Activated T-cell treated with anti-CD3 and anti-CD28 coated beads, Interleukin-2, amount 50 U/mL, for 4 hours (primary cell): ENCODE measurements around the gene TMEM45A. TPM values are rescaled to one million over a fixed set of nuclear protein-coding genes. Genes with fewer than 3 reads are reported as not detected.
A peak's percentile ranks its signal among the peaks of the same experiment; 100 is the strongest.
"Not testable (repeated sequence)": the region's sequence is repeated elsewhere in the genome, so short reads cannot be mapped to it uniquely, and the experiment has no call there.

Experiments used
- ATAC-seq, 2 donors: fragments of 200-7000 bp; cut with Tn5 transposase; one replicate each; pipeline ENCODE4 v1.10.0; 2021
- DNase-seq: peaks from one replicate; pipeline ENCODE4 v3.0.0-alpha.2; 2020
- H3K27me3 Mint-ChIP-seq: one replicate; pipeline ENCODE4 v1.8.0; 2021; ENCODE audit warnings: low read depth, mixed read lengths
- H3K36me3 Mint-ChIP-seq: one replicate; pipeline ENCODE4 v1.8.0; 2022; ENCODE audit warnings: mixed read lengths; ENCODE audit not compliant: insufficient read depth
- H3K4me1 Mint-ChIP-seq: one replicate; pipeline ENCODE4 v1.8.0; 2021; ENCODE audit warnings: low read depth, mixed read lengths
- H3K4me3 Mint-ChIP-seq: one replicate; pipeline ENCODE4 v1.8.0; 2021; ENCODE audit warnings: mild to moderate bottlenecking, moderate library complexity, mixed read lengths
- H3K9me3 Mint-ChIP-seq: one replicate; pipeline ENCODE4 v1.8.0; 2021; ENCODE audit warnings: mixed read lengths
- total RNA-seq, 3 donors: library from RNA; stranded (reverse); gene quantifications; one replicate each; pipeline ENCODE4 v1.2.1, GENCODE V29; 2021

The TMEM45A gene
- total RNA-seq, 3 donors from 2014 or later: 0.18 TPM; not detected in 2

DNA sequence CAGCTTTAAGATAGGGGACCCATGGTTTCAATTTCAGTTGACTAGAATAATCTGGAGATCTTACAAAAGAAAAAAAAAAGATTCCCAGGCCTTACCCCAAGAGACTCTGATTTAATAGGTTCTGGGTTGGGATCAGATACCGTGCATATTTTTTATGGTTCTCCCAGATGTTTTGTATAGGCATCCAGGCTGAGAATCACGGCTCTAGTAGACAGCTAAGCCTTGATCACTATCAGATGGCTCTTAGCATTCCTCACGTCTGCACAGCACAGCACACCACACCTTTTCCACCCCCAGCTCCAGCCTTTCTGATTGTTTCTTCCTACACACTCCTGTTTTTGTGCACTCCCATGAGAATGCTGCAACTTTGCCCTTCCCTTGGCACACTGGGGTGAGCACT lies 40.8 kb downstream of the TMEM45A start:
- Mint-ChIP-seq H3K9me3 (no peaks in the 10 kb centered on the region), H3K27me3 (peaks cover 1% of the 10 kb centered on the region), H3K36me3 (no peaks in the 10 kb centered on the region), H3K4me3 (no peak overlapping the region), H3K4me1 (no peaks in the 10 kb centered on the region)
- DNase-seq (no peak), ATAC-seq (no peak)

DNA sequence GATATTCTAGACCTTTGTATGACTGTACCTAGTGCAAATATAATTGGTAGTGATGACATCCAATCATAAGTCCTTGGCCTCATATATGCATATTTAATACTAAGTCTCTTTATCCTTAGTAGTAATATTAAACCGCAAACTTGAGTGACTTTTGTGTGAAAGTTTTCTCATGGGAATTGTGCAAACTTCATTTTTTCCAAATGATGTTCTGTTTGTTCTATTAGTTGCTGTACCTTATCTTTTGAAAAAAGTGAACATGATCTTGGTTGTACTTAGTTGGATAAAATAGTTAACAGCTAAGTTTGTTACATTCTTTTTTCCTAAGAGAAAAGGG lies 43.2 kb downstream of the TMEM45A start:
- no peak for ATAC-seq
- Mint-ChIP-seq H3K36me3 (no peaks in the 10 kb centered on the region), H3K9me3 (no peaks in the 10 kb centered on the region), H3K27me3 (no peaks in the 10 kb centered on the region), H3K4me3 (no peak overlapping the region), H3K4me1 (no peaks in the 10 kb centered on the region)
- DNase-seq: no peak

DNA sequence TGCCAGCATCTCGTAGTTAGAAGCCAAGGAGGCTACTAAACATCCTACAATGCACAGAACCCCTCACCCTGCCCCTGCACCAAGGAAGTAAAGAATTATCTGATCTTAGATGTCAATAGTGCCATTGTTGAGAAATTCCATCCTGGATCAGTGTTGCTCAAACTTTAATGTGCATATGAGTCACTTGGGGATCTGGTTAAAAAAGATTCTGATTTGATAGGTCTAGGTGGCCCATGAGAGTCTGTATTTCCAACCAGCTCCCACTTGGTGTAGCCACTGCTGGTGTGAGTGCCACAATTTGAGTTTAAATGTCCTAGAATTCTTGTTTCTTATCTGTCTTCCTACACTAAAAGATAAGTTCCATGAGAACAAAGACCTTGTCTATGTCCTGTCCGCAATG lies 43.7 kb downstream of the TMEM45A start:
- Mint-ChIP-seq H3K9me3 (no peaks in the 10 kb centered on the region), H3K4me1 (no peaks in the 10 kb centered on the region), H3K4me3 (no peak overlapping the region), H3K36me3 (no peaks in the 10 kb centered on the region), H3K27me3 (no peaks in the 10 kb centered on the region)
- ATAC-seq: no peak
- DNase-seq: no peak

DNA sequence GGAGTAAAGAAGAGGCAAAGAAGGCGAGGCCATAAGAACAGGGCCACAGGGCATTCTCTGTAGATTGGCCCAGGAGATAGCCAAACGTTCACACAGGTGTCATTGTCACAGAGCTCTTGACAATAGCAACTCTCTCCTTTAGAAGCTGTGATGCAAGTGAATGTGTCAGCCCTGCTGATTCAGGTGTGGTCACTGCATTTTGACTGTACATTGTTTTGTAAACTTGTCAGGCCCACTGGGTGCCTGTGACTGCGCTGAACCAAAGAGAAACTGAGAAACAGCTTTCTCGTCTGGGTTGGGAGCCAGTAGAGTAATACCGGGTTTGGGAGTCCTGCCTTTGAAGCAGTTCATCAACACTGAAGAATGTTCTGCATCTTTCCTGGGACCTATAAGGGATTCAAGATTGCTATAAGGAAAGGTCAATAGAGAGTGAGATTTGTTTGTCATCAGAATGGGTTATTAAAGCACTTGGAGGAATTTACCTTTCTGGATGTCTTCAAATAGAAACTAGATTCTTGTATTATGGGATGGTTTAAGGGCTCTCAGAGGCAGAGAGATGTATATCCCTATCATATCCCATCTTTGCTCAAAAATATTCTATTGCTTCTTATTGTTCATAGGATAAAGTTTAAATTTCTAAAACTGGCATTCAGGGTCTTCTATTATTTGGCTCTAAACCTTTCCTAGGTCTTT lies 45.4 kb downstream of the TMEM45A start:
- Mint-ChIP-seq H3K27me3 (no peaks in the 10 kb centered on the region), H3K4me1 (no peaks in the 10 kb centered on the region), H3K9me3 (no peaks in the 10 kb centered on the region), H3K36me3 (no peaks in the 10 kb centered on the region), H3K4me3 (no peak overlapping the region)
- peak in 1 of 2 donors; percentile 40 for ATAC-seq
- no peak for DNase-seq

DNA sequence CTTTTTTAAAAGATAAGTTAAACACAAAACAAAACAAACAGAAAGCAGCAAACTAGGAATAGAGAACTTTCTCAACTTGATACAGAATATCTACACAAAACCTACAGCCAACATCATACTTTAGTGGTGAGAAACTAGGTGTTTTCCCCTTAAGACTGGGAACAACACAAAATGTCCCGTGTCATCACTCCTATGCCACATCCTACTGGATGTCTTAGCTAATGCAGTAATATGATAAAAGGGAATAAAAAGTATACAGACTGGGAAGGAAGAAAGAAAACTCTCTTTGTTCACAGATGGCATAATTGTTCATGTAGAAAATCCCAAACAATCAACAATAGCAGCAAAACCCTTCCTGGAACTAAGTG lies 45.9 kb downstream of the TMEM45A start:
- Mint-ChIP-seq H3K4me3 (no peak overlapping the region), H3K9me3 (no peaks in the 10 kb centered on the region), H3K27me3 (no peaks in the 10 kb centered on the region), H3K4me1 (no peaks in the 10 kb centered on the region), H3K36me3 (no peaks in the 10 kb centered on the region)
- ATAC-seq (no peak), DNase-seq (no peak)

DNA sequence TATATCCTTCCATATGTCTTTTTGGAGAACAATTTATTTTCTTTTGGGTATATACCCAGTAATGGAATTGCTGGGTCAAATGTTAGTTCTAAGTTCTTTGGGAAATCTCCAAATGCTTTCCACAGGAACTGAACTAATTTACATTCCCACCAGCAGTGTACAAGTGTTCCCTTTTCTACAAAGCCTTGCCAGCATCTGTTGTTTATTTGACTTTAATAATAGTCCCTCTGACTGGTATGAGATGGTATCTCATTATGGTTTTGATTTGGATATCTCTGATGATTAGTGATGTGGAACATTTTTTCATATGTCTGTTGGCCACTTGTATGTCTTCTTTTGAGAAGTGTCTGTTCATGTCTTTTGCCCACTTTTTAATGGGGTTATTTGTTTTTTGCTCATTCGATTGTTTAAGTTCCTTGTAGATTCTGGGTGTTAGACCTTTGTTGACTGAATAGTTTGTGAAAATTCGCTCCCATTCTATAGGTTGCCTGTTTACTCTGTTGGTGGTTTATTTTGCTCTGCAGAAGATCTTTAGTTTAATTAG lies 48.4 kb downstream of the TMEM45A start:
- H3K36me3 Mint-ChIP-seq: no peaks in the 10 kb centered on the region
- H3K4me1 Mint-ChIP-seq: no peaks in the 10 kb centered on the region
- peaks cover 3% of the 10 kb centered on the region for H3K27me3 Mint-ChIP-seq

DNA sequence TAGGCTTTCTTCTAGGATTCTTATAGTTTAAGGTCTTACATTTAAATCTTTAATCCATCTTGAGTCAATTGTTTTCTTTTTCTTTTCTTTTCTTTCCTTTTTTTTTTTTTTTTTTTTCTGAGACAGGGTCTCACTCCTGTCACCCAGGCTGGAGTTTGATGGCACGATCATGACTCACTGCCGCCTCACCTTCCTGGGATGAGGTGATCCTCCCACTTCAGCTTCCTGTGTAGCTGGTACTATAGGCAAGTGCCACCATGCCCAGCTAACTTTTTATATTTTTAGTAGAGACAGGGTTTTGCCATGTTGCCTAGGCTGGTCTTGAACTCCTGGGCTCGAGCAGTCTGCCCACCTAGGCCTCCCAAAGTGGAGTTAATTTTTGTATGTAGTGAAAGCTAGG lies 49.0 kb downstream of the TMEM45A start:
- H3K36me3 Mint-ChIP-seq, ATAC-seq, H3K27me3 Mint-ChIP-seq: not testable (repeated sequence)

More for the DNA sequence above, 48.4 kb downstream of the TMEM45A start:
- Mint-ChIP-seq H3K4me3 (no peak overlapping the region), H3K9me3 (no peaks in the 10 kb centered on the region)
- ATAC-seq (no peak), DNase-seq (no peak)

DNA sequence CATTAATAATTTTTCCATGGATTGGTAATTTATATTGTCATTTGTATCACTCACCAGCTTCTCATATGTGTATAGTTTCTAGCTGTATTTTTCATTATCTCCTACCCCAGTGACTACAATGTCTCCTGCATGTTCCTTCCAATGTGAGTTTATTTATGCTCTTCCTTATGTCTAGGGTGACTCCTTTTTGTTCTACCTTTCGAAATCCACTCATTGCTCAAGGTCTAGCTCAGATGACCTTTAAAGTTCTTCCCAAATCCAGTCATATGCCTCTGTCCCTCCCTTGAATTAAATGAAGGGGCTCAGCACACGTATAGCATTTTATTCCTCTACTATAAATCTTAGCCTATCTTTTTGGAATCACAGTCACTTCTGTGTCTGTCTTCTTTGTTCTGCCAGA lies 53.0 kb downstream of the TMEM45A start:
- Mint-ChIP-seq H3K4me3 (no peak overlapping the region), H3K27me3 (peaks cover 8% of the 10 kb centered on the region), H3K36me3 (no peaks in the 10 kb centered on the region), H3K9me3 (no peaks in the 10 kb centered on the region), H3K4me1 (no peaks in the 10 kb centered on the region)
- DNase-seq: no peak
- no peak for ATAC-seq

More for the DNA sequence above, 49.0 kb downstream of the TMEM45A start:
- H3K4me3 Mint-ChIP-seq, H3K4me1 Mint-ChIP-seq, DNase-seq, H3K9me3 Mint-ChIP-seq: not testable (repeated sequence)

DNA sequence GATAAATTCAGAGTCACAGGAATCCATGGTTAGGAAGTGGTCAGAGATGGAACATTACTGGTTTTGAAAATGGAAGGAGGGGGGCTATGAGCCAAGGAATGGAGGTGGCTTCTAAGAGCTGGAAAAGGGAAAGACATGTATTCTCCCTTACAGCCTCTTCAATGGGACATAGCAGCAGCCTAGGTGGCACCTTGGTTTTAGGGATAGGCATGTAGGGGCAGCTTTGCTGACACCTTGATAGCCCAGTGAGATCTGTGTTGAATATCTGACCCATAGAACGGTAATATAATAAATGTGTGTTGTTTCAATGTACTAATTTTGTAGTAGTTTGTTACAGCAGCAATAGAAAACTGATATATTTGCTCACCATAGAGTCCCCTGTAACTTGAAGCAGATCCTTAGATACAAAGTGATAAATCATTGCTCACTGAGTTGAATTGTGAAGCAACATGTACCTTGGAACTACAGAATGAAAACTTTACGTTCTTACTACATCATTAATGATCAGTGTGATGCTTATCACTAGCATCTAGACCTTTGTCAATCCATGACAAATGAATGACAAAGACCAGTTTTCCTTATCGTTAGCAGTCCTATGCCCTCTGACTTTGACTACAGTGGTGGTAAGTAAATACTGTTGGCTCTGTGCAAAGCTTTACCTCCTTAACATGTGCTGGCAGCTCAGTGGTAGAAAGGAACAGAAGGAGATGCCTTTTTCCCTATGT lies 53.8 kb downstream of the TMEM45A start:
- DNase-seq (no peak), ATAC-seq (no peak)
- no peaks in the 10 kb centered on the region for H3K36me3 Mint-ChIP-seq
- no peak overlapping the region for H3K4me3 Mint-ChIP-seq
- H3K27me3 Mint-ChIP-seq: peaks cover 8% of the 10 kb centered on the region
- H3K9me3 Mint-ChIP-seq: no peaks in the 10 kb centered on the region
- no peaks in the 10 kb centered on the region for H3K4me1 Mint-ChIP-seq

DNA sequence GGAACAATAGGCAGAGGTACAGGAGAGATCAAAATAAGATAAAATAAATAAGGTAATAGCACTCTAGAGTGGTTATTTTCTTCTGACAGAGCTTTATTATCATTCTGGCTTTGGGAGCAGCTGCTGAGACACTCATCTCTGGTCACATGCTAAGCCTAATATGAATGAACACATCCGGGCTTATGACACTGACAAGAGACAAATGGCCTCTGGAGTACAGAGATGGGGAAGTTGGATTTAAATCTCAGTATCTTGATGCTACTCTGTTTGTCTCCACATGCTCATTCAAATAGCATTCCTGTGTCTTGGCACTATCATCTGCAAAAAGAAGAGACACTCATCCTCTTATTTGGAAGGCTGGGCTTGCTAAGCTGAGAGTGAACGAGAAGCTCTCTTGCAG lies 55.6 kb downstream of the TMEM45A start:
- H3K4me3 Mint-ChIP-seq: no peak overlapping the region
- ATAC-seq: no peak

DNA sequence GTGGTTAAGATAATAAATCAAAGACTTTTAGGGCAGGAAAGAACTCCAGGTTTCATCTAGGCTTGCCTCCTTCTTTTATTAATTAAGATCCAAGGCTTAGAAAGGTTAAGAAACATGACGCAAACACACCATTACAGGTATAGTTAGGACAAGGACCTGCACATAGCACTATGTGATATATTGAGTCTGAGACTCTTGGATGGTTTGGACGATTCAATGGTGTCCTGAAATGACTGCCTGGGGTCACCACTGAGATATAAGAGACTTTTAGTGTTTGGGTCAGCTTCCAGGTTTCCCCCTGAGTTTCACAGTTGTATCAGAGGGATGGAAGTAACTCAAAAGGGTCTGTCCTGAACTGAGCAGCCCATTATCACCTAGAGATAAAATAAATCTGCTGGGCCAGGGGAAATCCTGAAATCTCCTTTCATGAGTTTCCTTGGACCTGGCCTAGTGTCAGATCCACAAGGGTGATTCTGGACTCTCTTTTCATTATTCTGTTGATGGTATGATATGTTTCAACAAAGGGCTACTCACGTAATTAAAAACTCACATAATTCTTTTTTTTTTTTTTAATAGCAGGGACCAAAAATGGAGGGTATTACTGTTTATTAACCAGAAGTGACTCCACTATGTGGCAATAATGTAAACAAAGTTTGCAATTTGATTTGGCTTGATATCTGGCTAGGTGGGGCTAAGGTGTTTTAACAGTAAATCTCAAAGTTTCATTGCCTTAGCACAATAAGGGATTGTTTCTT lies 61.4 kb downstream of the TMEM45A start:
- Mint-ChIP-seq H3K27me3 (peaks cover 4% of the 10 kb centered on the region), H3K4me3 (no peak overlapping the region), H3K9me3 (no peaks in the 10 kb centered on the region), H3K36me3 (no peaks in the 10 kb centered on the region), H3K4me1 (no peaks in the 10 kb centered on the region)
- ATAC-seq (no peak), DNase-seq (no peak)

More for the DNA sequence above, 55.6 kb downstream of the TMEM45A start:
- no peak for DNase-seq
- H3K4me1 Mint-ChIP-seq: no peaks in the 10 kb centered on the region
- no peaks in the 10 kb centered on the region for H3K9me3 Mint-ChIP-seq
- H3K27me3 Mint-ChIP-seq: peaks cover 8% of the 10 kb centered on the region
- no peaks in the 10 kb centered on the region for H3K36me3 Mint-ChIP-seq

DNA sequence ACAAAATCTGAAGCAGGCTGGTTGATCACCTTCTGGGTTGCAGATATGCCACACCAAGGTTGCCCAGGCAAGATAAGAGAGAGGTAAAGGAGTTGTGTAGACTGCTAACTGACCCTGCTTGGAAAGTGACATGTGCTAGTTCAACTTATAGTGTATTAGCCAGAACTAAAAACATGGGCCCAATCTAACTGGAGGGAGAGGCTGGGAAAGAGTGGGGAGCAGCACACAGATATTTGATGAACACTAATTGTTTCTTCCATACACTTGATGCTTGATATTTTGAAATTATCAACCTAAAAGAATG lies 61.9 kb downstream of the TMEM45A start:
- Mint-ChIP-seq H3K4me3 (no peak overlapping the region), H3K4me1 (no peaks in the 10 kb centered on the region), H3K27me3 (peaks cover 4% of the 10 kb centered on the region), H3K36me3 (no peaks in the 10 kb centered on the region), H3K9me3 (no peaks in the 10 kb centered on the region)
- ATAC-seq: no peak
- DNase-seq: no peak

DNA sequence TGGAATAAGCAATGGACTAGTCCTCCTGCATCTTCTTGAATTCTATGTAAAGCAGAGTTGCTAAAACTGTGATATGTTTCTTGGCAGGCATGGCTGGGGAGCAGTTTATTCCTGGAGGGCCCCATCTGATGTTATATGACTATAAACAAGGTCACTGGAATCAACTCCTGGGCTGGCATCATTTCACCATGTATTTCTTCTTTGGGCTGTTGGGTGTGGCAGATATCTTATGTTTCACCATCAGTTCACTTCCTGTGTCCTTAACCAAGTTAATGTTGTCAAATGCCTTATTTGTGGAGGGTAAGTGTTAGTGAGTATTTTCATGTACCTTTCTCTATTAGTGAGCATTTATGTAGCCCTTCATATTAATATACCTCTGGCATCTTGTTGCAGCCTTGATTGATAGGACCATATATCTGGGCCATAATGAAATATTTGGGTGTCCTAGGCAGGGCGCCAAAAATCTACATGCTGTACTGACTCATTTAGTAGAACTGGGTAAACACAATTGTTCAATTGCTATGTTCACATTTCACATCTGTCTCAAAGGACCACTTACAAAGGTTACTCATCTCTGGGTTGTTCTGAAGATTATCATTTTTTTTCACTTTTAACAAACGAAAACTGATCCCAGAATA lies 64.4 kb downstream of the TMEM45A start:
- Mint-ChIP-seq H3K4me3 (no peak overlapping the region), H3K36me3 (no peaks in the 10 kb centered on the region), H3K9me3 (no peaks in the 10 kb centered on the region), H3K27me3 (peaks cover 4% of the 10 kb centered on the region), H3K4me1 (no peaks in the 10 kb centered on the region)
- ATAC-seq (no peak), DNase-seq (no peak)

DNA sequence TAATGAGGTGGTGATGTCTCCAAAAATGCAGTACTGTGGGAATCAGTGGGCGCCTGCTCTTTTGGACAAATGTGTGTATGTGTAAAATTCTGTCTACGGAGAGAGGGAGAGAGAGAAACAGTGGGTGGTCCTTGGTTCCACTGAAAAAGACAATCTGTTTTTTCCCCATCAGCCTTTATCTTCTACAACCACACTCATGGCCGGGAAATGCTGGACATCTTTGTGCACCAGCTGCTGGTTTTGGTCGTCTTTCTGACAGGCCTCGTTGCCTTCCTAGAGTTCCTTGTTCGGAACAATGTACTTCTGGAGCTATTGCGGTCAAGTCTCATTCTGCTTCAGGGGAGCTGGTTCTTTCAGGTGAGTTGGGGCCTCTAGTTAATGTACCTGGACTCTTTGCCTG lies 65.8 kb downstream of the TMEM45A start:
- Mint-ChIP-seq H3K27me3 (peaks cover 4% of the 10 kb centered on the region), H3K4me3 (no peak overlapping the region), H3K36me3 (no peaks in the 10 kb centered on the region), H3K9me3 (no peaks in the 10 kb centered on the region), H3K4me1 (no peaks in the 10 kb centered on the region)
- no peak for ATAC-seq
- DNase-seq: no peak
